GM18907 (cell line): ENCODE measurements around the gene EMC9.

Source experiments
- ATAC-seq: cut with Tn5 transposase; IDR thresholded peaks from one replicate; pipeline ENCODE4 v1.9.1; 2021; ENCODE audit warnings: mild to moderate bottlenecking, moderate library complexity; ENCODE audit not compliant: unreplicated experiment

Gene EMC9

GRCh38 chr14:24177041-24177825, 35.8 kb upstream of the EMC9 start:
- no peak for ATAC-seq

DNA sequence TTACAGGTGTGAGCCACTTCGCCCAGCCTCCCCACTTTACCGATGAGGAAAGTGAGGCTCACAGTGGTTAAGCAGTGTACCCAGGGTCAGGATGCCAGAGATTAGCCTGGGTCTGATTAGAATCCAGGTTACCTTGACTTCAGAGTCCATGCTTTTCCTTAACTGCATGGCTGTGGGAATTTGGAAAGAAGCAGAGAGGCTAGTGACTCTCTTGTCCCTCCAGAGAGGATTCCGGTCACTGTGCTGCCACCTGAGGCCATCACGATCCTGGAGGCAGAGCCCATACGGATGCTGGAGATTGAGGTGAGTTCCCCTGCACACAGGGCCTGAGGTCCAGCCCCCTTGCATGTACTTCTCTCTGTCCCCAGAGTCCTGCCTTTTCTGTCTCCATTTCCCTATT, 35.2 kb upstream of the EMC9 start:
- ATAC-seq: no peak

- no peak for ATAC-seq
These were observed 31.5 kb upstream of the EMC9 start for GRCh38 chr14:24172871-24173281.

- no peak for ATAC-seq
These were observed 31.0 kb upstream of the EMC9 start for GRCh38 chr14:24172261-24172860.

- peak; percentile 83 for ATAC-seq
These were observed 30.2 kb upstream of the EMC9 start, which contains the start of gene REC8 for GRCh38 chr14:24171422-24172260. Gene REC8 (plus strand): TSS chr14:24172080. CDS start chr14:24172553, 473 bp downstream.

DNA sequence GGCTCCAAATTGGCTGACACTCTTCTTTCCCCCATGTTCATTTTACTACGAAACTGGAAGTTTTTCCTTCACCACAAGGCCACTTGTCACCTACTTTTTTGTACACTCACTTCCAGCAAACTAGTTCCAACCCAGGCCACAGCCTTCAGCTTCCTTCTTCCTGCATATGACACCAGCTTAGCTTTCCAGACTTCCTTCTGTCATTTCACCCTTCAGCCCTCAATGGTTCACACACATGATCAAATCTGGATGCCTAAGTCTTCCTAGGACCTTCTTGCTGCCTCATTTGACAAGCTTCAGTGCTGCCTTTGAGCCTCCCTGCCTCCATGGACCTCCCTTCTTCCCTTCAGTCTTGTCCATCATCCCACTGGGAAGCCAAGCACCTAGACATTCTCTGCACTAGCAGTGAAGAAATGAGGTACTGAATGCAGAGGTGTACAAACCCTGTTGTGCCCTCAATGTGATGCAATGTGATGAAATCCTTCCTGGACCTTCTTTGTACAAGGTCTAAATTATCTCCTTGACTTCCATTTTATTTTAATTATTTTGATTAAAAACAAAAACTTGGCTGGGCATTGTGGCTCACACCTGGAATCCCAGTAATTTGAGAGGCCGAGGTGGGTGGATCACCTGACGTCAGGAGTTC, 26.2 kb upstream of the EMC9 start:
- ATAC-seq: no peak

DNA sequence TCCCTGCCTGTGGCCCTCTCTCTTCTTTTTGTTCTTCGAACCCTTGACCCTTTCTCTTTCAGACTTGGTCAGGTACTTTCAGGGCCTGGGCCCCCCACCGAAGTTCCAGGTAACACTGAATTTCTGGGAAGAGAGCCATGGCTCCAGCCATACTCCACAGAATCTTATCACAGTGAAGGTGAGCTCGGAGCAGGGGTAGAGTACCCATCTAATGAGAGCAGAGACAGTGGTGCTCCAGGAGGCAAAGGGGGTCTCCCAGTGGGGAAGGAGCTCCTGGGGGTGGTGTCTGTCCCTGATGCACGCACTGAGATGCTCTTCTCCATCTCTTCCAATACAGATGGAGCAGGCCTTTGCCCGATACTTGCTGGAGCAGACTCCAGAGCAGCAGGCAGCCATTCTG, 24.4 kb upstream of the EMC9 start:
- no peak for ATAC-seq

- ATAC-seq: no peak
These were observed 23.2 kb upstream of the EMC9 start for GRCh38 chr14:24164518-24164991.

DNA sequence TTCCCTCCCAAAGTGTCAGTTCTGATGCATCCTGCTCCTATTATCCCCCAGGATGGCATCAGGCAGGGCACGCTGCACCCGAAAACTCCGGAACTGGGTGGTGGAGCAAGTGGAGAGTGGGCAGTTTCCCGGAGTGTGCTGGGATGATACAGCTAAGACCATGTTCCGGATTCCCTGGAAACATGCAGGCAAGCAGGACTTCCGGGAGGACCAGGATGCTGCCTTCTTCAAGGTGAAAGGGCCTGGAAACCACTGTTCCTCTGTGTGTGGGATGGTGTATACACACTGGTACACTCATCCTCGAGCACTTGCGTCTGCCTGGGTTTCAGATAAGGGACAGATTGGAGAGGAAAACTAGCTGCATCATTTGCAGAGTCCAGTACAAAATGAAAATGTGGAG, 20.7 kb upstream of the EMC9 start:
- ATAC-seq: no peak

- peak; percentile 83 for ATAC-seq
These were observed 19.7 kb upstream of the EMC9 start, which contains the start of gene IRF9 for GRCh38 chr14:24160850-24161804. Gene IRF9 (plus strand): TSS chr14:24161265. CDS start chr14:24162145, 880 bp downstream.

GRCh38 chr14:24160499-24160849, 19.1 kb upstream of the EMC9 start:
- ATAC-seq: peak; percentile 4

GRCh38 chr14:24159777-24160498, 18.5 kb upstream of the EMC9 start:
- no peak for ATAC-seq

GRCh38 chr14:24157331-24157730, 15.9 kb upstream of the EMC9 start:
- ATAC-seq: no peak

GRCh38 chr14:24156840-24157239, 15.4 kb upstream of the EMC9 start:
- ATAC-seq: no peak

GRCh38 chr14:24155100-24155499, 13.7 kb upstream of the EMC9 start:
- ATAC-seq: no peak

- no peak for ATAC-seq
These were observed 10.2 kb upstream of the EMC9 start for GRCh38 chr14:24151404-24152080.

- no peak for ATAC-seq
These were observed 9.6 kb upstream of the EMC9 start for GRCh38 chr14:24150993-24151392.

- no peak for ATAC-seq
These were observed 9.2 kb upstream of the EMC9 start for GRCh38 chr14:24150567-24150966.

- no peak for ATAC-seq
These were observed 8.7 kb upstream of the EMC9 start for GRCh38 chr14:24150061-24150460.
